Measurements from ENCODE around the gene SSNA1.

SSNA1 gene

GRCh38 chr9:137172901-137173795, 15.3 kb upstream of the SSNA1 start:
- H3K4me3 ChIP-seq (ENCODE audit: low read length) = no peak overlapping the region

GRCh38 chr9:137173796-137174664, 14.4 kb upstream of the SSNA1 start:
- TF ChIP-seq EZH2phosphoT487 (IDR thresholded peaks at IDR 0.05; ENCODE audit: low read depth) (no peak), CTCF (IDR thresholded peaks at IDR 0.05; ENCODE audit: low read depth, low read length) (no peak)
- Histone ChIP-seq H3K9ac (ENCODE audit: low read length) (no peak overlapping the region), H3K4me1 (ENCODE audit: low read length) (peaks cover 24% of the 10 kb centered on the region), H4K20me1 (ENCODE audit: insufficient read depth, low read length) (no peaks in the 10 kb centered on the region; the same call in 1 of the 2 replicates), H3K27me3 (ENCODE audit: low read depth, low read length) (no peaks in the 10 kb centered on the region; the same call in 1 of the 2 replicates), H3K9me3 (ENCODE audit: insufficient read depth, low read length) (no peaks in the 10 kb centered on the region), H3K27ac (ENCODE audit: low read length) (no peak overlapping the region), H3K4me3 (ENCODE audit: low read length) (peak overlapping the region; percentile 42; the same call in 1 of the 2 replicates), H3K36me3 (replicated peaks; ENCODE audit: low read depth, low read length) (peaks cover 9% of the 10 kb centered on the region), H2AFZ (ENCODE audit: low read depth, low read length) (no peak overlapping the region), H3K4me2 (ENCODE audit: low read length) (peak overlapping the region; percentile 61), H3K79me2 (ENCODE audit: low read length) (no peaks in the 10 kb centered on the region)

More at GRCh38 chr9:137172901-137173795, 15.3 kb upstream of the SSNA1 start:
- no peak overlapping the region for H3K27ac ChIP-seq (ENCODE audit: low read length)
- no peak overlapping the region for H3K9ac ChIP-seq (ENCODE audit: low read length)
- H3K36me3 ChIP-seq (replicated peaks; ENCODE audit: low read depth, low read length) = peaks cover 7% of the 10 kb centered on the region
- TF ChIP-seq EZH2phosphoT487 (IDR thresholded peaks at IDR 0.05; ENCODE audit: low read depth) (no peak), CTCF (IDR thresholded peaks at IDR 0.05; ENCODE audit: low read depth, low read length) (no peak)
- no peaks in the 10 kb centered on the region for H3K9me3 ChIP-seq (ENCODE audit: insufficient read depth, low read length)
- H4K20me1 ChIP-seq (ENCODE audit: insufficient read depth, low read length) = no peaks in the 10 kb centered on the region; the same call in 1 of the 2 replicates
- no peak overlapping the region for H3K4me2 ChIP-seq (ENCODE audit: low read length)
- H2AFZ ChIP-seq (ENCODE audit: low read depth, low read length) = no peak overlapping the region
- no peaks in the 10 kb centered on the region for H3K79me2 ChIP-seq (ENCODE audit: low read length)
- no peaks in the 10 kb centered on the region; the same call in none of the 2 replicates for H3K27me3 ChIP-seq (ENCODE audit: low read depth, low read length)
- H3K4me1 ChIP-seq (ENCODE audit: low read length) = peaks cover 24% of the 10 kb centered on the region

- no peaks in the 10 kb centered on the region for H3K9me3 ChIP-seq (ENCODE audit: insufficient read depth, low read length)
- no peak overlapping the region for H3K9ac ChIP-seq (ENCODE audit: low read length)
- peaks cover 24% of the 10 kb centered on the region for H3K4me1 ChIP-seq (ENCODE audit: low read length)
- H3K4me2 ChIP-seq (ENCODE audit: low read length) = peak overlapping the region; percentile 61
- H3K27ac ChIP-seq (ENCODE audit: low read length) = no peak overlapping the region
- TF ChIP-seq CTCF (IDR thresholded peaks at IDR 0.05; ENCODE audit: low read depth, low read length) = no peak
- TF ChIP-seq EZH2phosphoT487 (IDR thresholded peaks at IDR 0.05; ENCODE audit: low read depth) = no peak
- H4K20me1 ChIP-seq (ENCODE audit: insufficient read depth, low read length) = no peaks in the 10 kb centered on the region; the same call in 1 of the 2 replicates
- peak overlapping the region; percentile 42; the same call in 1 of the 2 replicates for H3K4me3 ChIP-seq (ENCODE audit: low read length)
- peaks cover 9% of the 10 kb centered on the region for H3K36me3 ChIP-seq (replicated peaks; ENCODE audit: low read depth, low read length)
- no peaks in the 10 kb centered on the region for H3K79me2 ChIP-seq (ENCODE audit: low read length)
- no peak overlapping the region for H2AFZ ChIP-seq (ENCODE audit: low read depth, low read length)
- no peaks in the 10 kb centered on the region; the same call in 1 of the 2 replicates for H3K27me3 ChIP-seq (ENCODE audit: low read depth, low read length)
Measured at GRCh38 chr9:137174722-137175293, 13.7 kb upstream of the SSNA1 start.
